Measurements from ENCODE around the gene ARHGAP30.
A peak's percentile ranks its signal among the peaks of the same experiment; 100 is the strongest.
"Not testable (repeated sequence)": the region's sequence is repeated elsewhere in the genome, so short reads cannot be mapped to it uniquely, and the experiment has no call there.

ARHGAP30 gene

GRCh38 chr1:161069731-161070270 is at the start of gene ARHGAP30:
Gene ARHGAP30, minus strand, starts transcription at chr1:161069891. Its CDS starts 267 bp downstream, at chr1:161069624.
- peak; percentile 93 for DNase-seq (ENCODE audit: low spot score)

- DNase-seq (ENCODE audit: low spot score) = peak; percentile 76
Observed at GRCh38 chr1:161117759-161118581, 48.3 kb upstream of the ARHGAP30 start, which contains the start of the genes NIT1 and PFDN2. Gene NIT1, plus strand, starts transcription at chr1:161118105. Its CDS starts 72 bp downstream, at chr1:161118177. Gene PFDN2, minus strand, starts transcription at chr1:161118037. Its CDS starts 11 bp downstream, at chr1:161118026.

GRCh38 chr1:161115961-161116360 is 46.3 kb upstream of the ARHGAP30 start:
- not testable (repeated sequence) for DNase-seq (ENCODE audit: low spot score)

- DNase-seq (ENCODE audit: low spot score) = peak; percentile 53
Observed at GRCh38 chr1:161115132-161115711, 45.5 kb upstream of the ARHGAP30 start.

DNA sequence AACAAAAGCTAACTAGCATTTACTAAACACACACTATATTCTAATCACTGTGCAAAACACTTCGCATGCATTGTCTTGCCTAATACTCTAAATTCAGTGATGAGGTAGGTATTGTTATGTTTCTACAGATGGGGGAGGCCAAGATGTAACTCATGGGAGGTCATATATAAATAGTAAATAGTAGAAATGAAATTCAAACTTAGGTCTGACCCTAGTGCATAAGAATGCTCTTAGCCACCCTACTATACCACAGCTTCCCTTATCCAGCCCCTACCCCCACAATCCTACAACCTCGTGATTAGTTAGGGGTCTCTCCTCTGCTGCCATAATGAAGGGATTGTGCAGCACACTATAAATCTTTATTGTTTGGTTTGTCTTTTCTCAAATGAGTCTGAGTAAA is 44.9 kb upstream of the ARHGAP30 start:
- no peak for DNase-seq (ENCODE audit: low spot score)

GRCh38 chr1:161113915-161114314 is 44.2 kb upstream of the ARHGAP30 start:
- DNase-seq (ENCODE audit: low spot score) = no peak

GRCh38 chr1:161111527-161111926 is 41.8 kb upstream of the ARHGAP30 start:
- DNase-seq (ENCODE audit: low spot score) = no peak

DNA sequence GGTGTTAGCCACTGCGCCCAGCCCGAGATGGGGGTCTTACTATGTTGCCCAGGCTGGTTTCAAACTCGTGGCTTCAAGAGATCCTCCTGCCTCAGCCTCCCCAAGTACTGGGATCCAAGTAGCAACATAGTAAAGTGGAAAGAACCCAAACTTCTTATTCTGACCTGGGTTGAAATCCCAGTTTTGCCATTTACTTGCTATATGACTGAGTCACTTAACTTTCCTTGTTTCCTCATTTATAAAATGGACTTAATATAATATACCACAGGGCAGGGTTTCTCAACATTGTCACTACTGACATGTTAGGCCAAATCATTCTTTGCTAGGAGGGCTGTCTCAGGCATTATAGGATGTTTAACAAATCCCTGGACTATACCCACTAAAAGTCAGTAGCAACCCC is 41.4 kb upstream of the ARHGAP30 start:
- DNase-seq (ENCODE audit: low spot score) = no peak

- no peak for DNase-seq (ENCODE audit: low spot score)
Observed at GRCh38 chr1:161106431-161106830, 36.7 kb upstream of the ARHGAP30 start.

DNA sequence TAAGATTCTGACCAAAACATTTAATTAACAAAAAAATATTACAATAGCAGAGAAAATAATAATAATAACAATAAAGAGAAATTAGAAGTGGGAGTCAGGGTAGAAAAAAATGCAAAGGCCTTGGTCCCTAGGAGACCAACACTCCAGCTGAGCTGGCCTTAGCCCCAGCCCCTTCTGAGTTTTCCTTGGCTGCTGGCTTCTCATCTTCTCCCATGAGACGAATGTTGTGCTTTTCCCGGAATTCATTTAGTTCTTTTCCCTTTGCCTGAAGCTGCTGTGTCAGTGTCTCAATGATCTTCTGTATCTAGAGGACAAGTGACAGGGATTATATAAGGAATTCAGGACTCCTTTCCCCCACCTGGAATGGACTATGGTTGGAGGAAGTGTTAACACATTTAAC is 30.9 kb upstream of the ARHGAP30 start:
- no peak for DNase-seq (ENCODE audit: low spot score)

DNA sequence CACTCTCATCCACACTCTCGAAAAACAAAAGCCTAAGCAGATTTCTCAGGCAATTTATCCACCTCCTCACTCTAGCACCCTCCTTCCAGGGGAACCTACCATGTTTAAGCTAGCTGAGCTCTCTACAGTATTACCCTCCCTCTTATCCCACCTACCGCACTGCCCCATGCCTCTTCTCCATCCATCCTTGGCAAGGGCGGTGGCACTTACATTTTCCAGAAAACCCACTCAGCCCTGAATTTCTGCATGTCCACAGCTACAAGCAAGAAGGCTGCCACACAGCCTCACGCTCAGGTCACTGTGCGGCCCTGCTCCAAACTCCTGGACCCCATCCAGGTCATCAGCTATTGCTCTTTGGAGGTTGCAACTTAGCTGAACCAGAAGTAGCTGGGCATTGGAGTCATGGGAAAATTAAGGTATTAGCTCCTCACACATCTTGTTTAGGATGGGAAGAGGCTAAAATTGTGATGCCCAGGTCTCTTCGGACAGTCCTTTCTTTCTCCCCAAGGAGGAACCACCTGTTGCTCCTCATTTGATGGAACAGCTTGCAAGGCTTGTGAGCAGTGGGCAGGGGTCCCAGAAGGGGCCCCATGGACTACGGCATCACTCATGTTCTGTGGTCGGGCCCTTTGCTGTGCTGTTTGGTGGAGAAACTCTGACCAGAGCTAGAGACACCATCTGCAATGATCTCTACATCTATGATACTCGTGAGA is 29.6 kb upstream of the ARHGAP30 start:
- DNase-seq (ENCODE audit: low spot score) = no peak

DNA sequence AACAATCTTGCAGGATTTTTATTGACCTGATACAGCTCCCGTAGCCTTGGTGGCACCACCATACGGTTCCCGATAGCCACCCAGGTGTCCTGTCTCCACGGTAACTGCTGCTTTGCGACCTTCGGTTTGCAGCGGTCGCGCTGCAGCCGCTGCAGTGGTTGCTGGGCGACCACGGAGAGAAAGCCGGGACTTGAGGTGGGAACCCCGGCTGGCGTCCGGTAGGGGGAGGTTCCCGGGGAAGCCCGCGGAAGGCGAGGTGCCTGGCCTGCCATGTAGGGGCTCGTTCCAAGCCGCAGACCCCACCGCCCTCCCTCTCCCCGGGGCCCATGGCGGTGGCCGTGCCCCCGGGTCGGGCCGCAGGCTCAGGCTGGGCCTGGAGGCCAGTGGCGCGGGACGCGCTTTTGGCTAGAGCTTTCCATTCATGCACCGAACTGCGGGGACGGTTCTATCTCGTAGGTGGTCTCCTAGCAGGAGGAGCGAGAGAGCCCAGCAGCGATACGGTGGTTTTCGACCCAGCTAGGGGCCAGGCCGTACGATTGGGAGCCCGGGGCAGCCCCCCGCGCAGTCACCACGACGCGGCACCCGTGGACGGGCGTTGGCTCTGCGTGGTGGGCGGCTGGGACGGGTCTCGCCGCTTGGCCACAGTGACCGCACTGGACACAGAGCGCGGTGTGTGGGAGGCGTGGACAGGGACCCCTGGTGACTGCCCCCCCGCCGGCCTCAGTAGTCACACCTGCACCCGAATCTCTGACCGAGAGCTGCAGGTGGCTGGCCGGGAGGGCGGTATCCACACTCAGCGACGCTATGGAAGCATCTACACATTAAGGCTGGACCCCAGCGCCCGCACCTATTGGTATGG is 28.7 kb upstream of the ARHGAP30 start, which contains the start of gene KLHDC9:
KLHDC9 (plus strand) TSS at position 152 of the 859 bp plus-strand sequence; CDS start at position 327, 175 bp downstream.
- peak; percentile 79 for DNase-seq (ENCODE audit: low spot score)

DNA sequence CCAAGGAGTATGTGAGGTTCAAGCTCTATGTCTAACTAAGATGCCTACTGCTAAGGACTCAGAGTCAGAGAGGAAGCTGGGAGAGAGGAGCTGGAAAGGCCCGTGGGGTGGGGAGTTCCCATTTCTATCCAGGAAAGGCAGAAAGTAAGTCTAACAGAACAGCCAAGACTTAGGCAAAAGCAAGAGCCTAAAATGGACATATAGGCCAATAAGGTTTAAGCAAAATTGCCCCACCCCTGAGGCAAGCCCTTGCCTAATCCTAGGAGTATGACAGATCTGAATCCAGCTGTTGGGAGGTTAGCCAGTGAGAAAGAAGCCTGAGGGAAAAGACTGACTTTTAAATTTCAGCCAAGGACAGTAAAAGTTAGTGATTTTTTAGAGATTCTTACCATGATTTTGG is 26.8 kb upstream of the ARHGAP30 start:
- DNase-seq (ENCODE audit: low spot score) = no peak

GRCh38 chr1:161096015-161096414 is 26.3 kb upstream of the ARHGAP30 start:
- DNase-seq (ENCODE audit: low spot score) = no peak

GRCh38 chr1:161095230-161095629 is 25.5 kb upstream of the ARHGAP30 start:
- DNase-seq (ENCODE audit: low spot score) = no peak

GRCh38 chr1:161094481-161094880 is 24.8 kb upstream of the ARHGAP30 start:
- no peak for DNase-seq (ENCODE audit: low spot score)

DNA sequence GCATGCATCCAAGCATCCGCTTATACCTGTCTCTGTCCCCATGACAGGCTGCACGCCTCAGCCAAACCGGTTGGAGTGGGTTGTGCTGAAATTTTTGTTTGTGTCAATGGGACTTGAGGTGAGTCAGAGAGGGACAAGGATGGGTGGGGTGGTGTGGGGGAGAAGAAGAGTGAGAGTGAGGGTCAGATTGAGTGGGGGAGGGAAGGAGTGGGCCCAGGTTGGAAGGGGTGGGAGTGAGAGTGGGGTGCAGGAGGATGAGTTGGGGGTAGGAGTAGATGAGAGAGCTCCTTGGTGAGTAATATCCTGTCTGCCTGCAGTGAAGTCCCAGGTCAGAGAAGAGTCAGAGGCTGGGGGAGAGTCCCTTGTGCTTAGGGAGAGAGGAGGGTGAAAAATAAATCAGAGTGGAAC is 22.9 kb upstream of the ARHGAP30 start:
- DNase-seq (ENCODE audit: low spot score) = peak; percentile 42

- DNase-seq (ENCODE audit: low spot score) = no peak
Observed at GRCh38 chr1:161091796-161092507, 22.3 kb upstream of the ARHGAP30 start.

DNA sequence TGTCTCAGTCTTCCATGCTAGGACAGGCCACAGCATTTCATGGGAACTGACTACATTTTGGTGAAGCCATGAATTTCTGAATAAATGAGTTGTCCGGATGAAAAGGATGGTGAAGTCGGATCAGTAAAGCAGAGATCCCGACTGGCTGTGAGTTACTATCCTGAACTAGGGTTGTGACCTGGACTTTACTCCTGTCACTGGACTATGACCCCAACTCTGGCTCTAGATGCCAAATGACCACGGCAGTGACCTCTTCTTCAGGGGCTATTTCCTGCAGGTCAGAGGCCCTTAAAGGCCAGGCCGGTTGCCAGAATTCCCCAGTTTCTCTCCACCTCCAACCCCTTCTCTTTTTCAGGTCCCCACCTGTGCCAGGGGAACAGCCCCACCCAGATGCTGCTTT is 21.4 kb upstream of the ARHGAP30 start:
- DNase-seq (ENCODE audit: low spot score) = no peak

DNA sequence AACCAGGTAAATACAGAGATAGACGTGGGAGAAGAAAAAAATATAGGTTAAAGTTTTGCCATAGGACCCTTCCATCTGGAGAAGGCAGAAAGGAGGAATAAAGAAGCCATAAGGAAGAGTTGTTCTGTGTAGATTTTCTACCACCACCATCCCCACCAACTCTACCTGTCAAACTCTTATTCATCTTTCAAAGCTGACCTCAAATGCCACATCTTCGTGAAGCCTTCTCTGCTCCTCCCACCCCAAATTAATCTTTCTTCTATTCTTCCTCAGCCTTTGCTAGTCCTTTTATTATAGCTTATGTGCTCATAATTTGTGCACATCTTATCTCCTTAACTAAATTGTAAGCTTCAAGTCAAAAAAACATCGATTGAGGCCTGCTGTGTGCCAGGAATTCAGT is 20.9 kb upstream of the ARHGAP30 start:
- no peak for DNase-seq (ENCODE audit: low spot score)

GRCh38 chr1:161089938-161090337 is 20.2 kb upstream of the ARHGAP30 start:
- no peak for DNase-seq (ENCODE audit: low spot score)
